GM21515 (cell line): Measurements from ENCODE around the gene EPS8L1.
"Not testable (repeated sequence)": the region's sequence is repeated elsewhere in the genome, so short reads cannot be mapped to it uniquely, and the experiment has no call there.

Experiments used
- ATAC-seq: cut with Tn5 transposase; IDR thresholded peaks from one replicate; pipeline ENCODE4 v1.9.1; 2021; ENCODE audit not compliant: unreplicated experiment

EPS8L1 gene

DNA sequence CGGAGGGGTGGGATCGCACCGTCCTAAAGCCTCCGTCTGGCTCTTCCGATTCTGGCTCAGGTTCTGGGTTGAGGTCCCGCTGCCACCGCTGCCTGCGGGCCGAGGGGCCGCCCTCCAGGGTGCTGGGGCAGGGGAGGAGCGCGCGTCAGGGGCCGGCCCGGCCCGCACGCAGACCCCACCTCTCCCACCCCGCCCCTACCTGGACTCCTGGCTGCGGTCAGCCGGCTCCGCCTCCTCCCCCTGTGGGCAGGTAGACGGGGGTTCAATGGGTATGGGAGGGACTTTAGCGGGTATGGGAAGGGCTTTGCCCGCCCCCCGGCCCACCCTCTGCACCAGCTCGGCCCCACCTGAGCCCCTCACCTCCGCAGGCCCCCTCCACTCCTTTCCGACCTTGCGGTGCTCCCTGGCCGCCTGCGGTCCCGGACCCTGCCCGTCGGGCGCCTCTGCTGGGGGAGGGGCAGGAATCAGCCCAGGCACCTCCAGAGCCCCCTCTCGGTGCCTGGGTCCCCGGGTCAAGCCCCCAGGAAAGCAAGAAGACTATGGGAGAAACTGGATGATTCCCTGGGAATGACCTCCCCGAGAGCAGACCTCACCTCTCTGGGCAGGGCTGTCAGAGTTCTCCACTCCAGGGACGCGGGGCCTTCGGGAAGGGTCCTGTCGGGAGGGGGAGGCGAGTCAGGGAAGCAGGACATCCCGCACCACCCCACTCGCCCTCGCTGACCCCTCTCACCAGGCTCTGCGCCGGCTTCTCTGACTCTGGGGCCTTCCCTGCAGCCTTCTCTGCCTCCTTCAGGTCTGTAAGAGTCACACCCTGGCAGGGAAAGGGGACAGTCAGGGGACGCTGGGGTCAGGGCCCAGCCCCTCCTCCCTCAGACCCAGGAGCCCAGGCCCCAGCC, 17.0 kb downstream of the EPS8L1 start:
- no peak for ATAC-seq

DNA sequence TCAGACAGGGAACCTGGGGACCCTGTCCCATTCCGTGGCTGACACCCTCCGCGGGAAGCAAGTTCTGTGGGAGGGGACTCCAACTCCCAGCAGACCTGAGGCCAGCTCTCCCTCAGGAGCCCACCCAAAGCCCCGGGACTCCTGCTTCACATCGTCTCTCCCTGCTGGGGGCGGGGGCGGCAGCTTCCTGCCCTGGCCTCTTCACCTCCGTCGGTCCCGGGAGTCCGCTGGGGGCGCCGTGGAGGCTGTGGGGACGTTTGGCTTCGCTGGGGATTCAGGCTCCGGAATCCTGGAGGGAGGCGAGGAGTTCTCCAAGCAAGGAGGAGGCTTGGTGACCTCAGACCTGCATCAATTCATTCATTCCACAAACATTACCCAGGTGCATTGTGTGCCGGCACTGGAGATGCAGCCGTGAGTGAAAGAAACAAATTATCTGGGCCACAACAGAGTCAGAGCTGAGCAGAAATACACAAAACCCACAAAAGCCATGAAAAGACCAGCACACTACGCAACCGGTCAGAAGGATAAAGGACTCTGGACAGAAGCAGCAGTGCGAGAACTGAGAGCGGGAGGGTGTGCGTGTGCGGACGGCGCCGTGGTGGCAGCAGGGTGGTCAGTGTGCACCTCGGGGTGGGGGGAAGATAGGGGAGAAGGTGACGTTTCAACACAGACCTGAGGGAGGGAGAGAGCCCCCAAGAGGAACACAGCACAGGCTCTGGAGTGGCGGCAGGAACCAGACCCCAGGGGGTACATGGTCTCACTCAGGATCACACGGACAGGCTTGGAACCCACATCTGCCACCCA, 19.0 kb downstream of the EPS8L1 start:
- ATAC-seq, result no peak

DNA sequence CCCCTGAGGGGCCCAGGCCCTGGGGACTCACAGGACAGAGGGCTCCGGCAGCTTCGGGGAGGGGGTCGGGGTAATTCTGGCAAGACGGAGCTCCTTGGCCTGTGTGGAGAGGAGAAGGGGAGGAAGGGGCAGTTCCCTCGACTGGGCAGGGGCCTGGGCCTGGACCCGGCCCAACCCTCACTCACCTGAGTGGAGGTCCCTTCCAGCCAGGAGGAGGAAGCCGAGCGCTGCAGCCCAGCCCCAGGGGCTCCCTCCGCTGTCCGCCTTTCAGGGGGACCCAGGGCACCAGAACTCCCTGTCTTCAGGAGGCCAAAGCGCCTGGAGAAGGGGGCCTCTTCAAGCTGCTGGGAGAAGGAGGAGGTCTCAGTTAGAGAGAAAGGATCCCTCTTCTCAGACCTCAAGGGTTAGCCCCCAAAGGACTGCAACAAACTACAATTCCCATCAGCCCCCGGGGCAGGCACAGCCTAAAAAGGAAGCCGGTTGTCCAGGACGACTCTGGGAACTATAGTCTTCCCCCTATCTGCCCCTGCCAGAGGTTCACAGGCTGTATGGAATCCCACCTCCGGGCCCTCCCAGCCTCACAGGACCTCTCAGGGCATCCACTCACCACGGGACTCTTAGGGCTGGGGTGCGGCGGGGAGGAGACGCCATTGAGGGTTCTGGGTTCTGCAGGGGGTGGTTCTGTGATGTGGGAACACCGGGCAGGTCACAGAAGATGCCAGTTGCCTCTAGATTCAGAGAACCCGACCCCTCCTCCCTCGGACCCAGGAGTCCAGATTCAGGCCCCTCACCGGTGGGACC, 19.8 kb downstream of the EPS8L1 start:
- ATAC-seq, result no peak

DNA sequence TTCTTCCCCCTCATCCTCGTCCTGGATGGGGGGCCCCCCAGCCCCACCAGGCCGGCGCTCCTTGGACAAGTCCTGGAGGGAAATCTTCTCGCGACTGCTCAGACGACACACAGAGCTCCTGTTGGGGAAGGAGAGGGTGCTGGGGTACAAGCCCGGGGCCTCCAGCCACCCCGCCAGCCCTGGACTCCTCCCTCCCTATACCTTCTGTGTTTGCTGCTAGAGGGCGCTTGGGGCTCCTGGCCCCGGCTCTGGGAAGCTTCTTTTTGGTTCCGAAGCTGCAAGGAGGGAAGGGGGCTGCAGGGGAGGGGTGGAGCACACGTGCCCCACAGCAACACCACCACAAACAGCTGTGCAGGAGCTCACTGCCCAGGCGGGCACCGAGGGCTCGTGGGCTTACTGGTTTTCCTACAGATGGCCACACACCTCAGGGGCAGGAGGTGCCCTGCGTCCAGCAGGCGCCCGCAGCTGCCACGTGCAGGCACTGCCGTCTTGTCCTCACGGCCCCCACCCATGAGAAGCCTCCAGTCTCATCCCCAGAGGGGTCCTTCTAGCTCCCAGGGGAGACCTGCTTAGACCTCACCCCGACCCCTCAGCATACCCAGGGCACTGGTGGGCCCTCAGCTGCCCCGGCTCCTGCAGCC, 20.5 kb downstream of the EPS8L1 start:
- ATAC-seq, result no peak

DNA sequence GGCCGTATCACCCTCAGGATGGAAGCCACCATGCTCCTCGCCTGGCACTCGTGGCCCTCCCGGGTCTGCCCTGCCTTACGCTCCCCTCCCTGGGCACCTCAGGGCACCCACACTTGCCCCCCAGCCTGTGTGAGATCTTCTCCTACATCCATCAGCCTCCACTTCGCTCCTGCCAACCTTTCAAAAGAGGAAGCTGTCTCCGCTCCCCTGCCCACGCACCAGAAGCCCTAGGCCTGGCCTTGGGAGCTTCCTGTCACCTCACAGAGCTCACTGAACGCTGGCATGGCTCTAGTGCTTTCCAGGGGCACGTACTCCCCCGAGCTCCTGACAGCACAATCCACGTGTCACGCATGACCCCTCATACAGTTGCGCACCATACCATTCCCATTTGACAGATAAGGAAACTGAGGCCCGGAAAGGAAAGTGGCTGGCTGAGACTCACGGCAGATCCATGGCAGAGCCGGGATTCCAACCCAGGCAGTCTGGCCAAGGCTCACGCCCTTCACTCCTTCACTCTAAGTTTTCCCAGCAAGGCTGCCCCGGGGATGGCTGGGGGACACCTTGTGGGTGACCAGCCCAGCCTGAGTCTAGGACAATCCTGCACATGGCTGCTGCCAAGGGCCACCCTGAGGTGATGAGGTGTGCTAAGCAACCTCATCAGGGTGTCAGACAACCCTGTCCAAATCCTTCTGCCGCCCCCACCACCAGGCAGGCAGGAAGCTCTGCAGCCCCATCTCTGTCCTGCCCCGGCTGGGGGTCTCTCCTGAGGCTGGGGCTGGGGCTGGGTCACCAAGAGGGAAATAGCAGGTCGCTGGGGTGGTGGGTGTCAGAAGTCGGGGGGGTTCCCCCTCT, 22.4 kb downstream of the EPS8L1 start:
- no peak for ATAC-seq

DNA sequence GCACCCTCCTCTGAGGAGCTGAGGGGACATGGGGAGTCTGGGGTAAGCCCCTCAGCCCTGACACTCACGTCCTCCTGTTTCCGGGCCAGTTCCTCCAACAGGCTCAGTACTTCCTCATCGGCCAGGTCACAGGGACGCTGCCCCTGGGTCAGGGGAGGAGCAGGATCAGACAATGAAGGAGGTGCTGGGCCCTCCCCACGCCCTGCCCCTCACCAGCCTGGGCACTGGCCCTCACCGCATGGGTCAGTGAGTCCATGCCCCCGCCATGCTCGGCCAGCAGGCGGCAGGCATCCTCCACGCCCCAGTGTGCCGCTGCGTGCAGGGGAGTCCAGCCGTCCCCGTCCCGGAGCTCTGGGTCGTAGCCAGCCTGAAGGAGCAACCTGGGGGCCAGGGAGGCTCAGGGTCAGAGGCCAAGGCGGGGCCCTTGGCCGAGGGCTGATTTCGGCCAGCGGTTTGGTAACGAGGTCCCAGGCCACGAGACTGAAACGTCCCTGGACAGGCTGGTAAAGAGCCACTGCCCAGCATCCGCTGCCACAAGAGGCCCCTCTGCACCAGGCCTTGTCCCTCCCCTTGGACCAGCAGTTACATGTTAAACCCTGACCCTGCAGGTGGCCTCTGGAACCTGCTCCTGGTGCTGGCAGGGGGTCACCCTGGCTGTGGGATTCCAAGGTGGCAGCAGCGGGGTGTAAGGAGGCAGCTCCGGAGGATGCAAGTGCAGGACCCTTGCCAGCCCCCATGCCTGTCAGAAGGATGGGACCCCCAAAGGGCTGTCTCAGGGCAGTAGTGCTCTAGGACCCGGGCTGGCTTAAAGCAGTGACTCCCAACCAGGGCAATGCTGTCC, 23.3 kb downstream of the EPS8L1 start:
- ATAC-seq, result no peak

DNA sequence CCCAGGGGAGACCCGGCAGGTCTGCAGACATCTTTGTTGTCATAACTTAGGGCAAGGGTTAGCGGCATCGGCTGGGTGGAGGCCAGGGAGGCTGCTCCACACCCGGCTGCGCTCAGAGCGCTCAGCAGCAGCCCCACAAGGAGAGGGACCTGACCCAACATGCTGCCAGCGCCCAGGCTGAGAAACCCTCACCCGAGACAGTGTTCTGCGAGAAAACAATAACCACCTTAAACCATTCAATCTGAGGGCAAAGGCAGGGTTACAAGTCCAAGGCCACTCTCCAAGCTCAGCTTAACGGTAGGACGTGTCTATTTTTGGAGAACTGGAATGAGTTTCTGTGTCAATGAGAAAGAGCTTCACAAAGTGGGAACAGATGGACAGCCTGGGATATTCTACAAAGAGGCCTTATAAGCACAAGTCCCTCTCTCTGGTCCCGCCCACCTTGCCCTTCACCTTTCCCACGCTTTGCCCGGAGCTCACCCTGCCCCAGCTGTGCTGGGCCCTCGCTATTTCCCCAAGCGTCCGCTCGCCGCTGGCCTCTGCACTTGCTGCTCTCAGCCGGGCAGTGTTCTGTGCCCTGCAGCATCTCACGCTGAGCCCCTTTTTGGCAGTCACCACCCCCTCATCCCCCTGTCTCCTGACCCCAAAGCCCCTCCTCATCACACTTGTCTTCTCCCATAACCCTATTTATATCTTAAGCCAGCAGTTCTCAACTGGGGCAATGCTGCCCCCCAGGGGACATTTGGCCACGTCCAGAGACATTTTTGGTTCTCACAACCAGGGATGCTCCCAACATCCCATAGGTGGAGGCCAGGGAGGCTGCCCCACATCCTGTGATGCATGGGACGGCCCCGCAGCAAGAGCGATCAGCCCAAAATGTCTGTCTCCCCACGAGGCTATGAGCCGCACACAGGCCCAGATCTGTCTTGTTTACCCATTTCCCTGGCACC, 24.2 kb downstream of the EPS8L1 start:
- ATAC-seq, result no peak

DNA sequence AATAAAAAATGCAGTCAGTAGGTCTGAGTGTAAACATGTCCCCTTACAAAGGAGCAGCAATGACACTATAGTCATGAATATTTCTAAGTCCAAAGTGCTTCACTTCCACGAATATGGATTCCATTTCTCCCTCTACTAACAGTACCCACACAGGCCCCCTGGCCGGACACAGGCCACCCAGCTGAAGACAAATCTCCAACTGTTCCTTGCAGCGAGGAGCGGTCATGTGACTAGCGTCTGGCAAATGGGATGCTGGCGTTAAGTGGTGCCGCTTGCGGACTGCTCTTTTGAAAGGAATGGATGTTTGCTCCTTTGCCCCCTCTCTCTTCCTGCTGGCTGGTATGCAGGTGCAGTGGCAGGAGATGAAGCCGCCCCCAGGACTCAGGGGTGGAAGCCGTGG, 25.6 kb downstream of the EPS8L1 start:
- no peak for ATAC-seq

DNA sequence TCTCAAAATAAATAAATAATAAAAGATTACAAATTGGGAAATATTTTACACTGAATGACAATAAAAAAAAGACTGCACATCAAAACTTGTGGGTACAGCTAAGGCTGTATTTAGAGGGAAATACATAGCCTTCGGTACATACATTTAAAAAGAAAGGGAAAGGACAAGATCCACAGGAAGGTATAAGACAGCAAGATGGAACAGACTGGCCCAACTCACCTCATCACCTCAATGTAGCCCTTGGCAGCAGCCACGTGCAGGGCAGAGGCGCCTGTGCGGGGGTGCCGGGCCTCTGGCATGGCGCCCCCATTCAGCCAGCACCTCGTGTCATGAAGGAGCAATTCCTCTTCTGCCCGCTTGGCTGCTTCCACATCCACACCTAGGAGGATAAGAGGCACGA, 27.5 kb downstream of the EPS8L1 start:
- no peak for ATAC-seq

DNA sequence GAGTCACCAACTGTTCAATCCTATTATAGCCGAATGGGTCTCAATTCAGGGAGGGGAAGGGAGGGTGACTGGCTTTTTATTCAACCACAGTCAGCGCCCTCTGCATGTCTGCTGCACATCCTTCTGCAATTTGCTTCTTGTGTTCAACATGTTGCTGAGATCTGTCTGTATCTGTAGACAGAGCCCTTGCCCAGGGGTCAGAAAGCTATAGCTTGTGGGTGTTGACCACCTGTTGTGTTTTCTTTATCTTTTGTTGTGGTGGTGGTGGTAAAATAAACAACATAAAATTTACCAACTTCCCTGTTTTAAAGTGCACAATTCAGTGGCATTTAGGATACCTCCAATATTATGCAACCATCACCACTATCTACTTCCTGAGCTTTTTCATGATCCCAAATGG, 29.6 kb downstream of the EPS8L1 start:
- ATAC-seq, result no peak

DNA sequence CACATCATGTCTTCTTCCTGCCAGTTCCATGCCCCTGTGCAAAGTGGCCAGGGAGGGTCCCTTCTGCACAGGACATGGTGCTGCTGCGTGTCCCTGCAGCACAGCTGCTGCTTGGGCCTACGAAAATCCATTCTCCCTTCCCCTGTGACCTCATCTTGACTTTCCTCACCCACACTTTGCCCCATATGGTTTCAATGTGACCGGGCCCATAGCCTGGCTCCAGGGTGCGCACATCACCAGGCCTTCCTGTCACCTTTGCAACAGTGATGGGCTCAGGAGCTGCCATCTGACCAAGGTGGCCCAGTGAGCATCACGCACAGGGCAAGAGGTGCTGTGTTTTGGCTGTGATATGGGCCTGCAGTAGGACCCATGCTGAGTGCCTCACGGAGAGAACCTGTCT, 30.9 kb downstream of the EPS8L1 start:
- no peak for ATAC-seq

DNA sequence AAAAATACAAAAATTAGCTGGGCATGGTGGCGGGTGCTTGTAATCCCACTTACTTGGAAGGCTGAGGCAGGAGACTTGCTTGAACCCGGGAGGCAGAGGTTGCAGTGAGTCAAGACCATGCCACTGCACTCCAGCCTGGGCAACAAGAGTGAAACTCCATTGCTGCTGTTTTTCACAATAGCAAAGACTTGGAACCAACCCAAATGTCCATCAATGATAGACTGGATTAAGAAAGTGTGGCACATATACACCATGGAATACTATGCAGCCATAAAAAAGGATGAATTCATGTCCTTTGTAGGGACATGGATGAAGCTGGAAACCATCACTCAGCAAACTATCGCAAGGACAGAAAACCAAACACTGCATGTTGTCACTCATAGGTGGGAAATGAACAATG, 31.6 kb downstream of the EPS8L1 start:
- not testable (repeated sequence) for ATAC-seq

DNA sequence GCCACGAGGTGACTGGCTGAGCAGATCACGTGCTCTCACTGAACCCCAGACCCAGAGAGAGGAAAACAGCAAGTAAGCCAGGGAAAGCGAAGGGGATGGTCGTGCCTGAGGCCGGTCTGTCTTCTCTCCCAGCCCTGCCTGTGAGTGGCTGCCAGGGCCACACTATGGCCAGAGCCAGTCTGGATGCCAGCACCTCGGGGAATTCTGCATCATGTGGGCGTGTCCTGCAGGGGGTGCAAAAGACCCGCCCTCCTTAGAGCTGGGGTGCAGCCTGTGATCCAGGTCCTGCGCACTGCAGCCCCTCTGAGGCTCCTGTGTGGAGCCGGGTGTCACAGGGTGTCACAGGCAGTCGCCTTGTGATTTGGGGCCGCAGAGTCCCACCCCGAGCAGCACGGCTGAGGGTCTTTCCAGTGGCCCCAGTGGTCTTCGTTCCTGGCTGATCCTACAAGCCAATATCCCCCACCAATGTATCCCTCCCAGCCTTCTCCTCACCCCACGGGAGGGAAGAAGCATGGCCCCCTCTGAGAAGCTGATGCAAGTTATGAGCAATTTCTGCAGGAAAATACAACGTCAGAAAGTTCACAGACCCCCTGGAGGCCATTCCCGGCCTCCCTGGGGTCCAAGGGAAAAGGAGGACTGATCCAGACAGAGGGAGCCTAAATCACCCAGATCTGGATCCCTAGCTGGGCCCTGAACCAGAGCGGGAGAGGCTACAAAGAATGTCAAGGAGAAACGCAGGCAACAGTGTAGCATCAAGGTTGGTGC, 34.0 kb downstream of the EPS8L1 start:
- ATAC-seq, result no peak

DNA sequence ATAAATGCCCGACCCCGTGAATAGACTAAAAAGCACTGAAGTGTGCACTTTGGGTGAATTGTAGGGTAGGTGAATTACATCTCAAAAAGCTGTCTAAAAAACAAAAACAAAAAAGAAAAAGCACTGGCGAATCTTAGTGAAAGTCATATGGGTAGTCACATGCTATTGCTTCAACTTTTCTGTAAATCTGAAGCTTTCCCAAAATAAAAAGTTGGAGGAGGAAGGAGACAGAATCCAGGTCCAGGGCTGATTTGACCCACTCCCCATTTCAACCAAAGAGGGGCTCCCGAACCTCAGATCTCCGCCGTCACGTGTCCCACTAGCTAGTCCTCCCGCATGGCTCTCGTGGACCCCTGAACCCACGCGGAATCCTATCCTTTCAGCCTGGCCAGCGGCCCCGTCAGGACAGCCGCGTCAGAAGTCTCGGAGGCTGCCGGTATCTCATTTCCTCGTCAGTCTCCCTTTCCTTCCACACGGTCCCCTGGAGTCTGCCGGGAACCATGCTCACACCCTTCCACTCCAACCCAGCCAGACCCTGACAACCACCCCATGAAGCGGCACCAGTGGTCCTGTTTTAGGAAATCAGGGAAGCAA, 35.7 kb downstream of the EPS8L1 start:
- ATAC-seq, result no peak

DNA sequence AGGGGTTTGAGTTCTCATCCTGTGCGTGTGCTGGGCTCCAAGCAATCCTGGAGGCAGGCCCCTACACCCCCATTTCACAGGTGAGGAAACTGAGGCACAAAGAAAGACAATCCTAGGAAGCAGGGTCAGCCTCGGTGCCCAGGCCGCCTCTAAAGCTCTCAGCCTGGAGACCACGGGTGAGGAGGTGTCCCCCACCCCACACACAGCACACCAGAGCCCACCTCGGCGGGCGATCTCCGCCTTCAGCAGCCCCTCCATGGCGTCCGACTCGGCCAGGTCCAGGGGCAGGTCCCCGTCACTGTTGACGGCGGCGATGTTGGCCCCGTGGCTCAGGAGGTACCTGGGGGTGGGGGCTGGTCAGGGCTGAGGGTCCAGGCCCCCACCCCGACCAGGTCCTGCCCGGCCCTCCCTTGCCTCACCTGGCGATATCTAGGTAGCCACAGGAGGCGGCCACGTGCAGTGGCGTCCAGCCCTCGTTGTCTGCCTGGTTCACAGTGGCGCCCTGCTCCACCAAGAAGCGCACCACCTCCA, 36.6 kb downstream of the EPS8L1 start:
- ATAC-seq, result no peak

DNA sequence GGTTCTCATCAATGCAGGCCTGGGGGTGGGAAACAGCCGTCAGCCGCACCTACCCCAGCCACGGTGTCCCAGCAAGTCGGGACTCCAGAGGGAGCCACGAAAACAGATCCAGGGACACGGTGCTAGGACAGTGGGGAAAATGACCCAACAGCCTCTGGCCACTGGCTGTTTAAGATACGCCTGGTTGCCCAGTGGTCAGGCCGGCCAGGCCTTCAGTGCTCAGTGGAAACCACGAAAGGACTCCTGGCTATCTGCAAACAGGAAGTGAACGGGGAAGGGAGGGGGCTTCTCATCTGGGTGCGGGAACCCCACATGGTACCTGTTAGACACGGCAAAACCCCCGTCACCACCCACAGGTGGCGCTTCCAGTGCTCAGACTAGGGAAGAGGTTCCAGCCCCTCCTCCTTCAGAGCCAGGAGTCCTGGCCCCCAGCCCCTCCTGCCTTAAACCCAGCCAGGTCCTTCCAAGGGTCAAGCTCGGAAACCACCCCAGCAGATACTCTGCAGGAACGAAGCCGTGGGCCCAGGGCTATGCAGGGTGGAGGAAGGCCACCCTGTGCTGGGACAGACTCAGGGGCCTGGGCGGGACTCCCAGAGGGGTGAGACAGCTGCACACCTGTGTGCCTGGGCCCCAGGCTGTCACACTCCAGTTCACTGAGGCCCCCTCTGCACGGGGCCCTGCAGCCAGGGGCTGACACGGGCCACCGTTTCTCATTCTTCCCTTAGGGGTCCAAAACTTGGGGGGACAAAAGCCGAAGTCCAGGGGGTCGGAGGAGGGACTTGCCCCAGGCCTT, 37.3 kb downstream of the EPS8L1 start:
- ATAC-seq, result no peak
